ENCODE results near the gene TSPAN18. TPM values are rescaled to one million over a fixed set of nuclear protein-coding genes. Genes with fewer than 3 reads are reported as not detected.

The TSPAN18 gene
- total RNA-seq, 2 donors from 2014 or later: 2.0 to 7.7 TPM

DNA sequence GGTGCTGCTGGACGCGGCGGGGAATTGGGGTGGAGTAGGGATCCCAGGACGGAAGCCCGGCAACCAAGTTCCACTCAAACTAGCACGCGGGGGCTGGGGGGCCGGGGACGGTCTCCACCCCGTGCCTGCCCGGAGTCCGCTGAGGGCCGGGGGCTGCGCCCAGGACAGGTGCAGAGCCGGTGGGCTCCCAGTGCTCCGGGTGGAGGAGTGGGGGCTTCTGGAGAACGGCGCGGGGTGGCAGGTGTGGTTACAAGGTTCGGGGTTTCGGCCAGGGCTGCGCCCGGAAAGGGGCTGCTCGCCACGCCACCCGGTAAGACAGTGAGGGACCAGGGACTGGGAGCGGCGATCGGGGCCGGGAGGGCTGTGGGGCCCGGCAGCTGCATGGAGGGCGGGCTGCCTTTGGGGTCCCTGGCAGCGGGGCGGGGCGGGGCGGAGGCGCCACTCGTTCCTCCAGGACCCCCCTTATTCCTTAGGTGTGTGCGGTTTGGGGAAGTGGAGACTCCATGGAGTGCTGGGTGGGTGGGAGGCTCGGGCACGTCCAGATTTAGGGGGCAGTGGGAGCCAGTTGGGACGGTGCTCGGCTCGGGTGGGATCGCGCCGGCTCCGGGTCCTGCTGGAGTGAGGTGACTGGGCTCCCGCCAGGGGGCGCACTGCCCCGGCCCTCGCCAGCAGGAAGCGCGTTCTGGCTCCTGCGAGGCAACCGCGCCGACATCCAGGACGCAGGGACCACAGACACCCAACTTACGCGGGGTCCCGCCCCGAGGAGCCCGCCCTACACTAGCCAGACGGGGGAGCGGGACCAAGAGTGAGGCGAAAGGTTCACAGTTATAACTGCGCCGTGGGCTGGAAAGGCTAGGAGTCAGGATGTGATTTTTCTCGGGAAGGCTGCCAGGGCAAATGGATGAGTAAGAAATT is 868 bp downstream of the TSPAN18 start:
- Histone ChIP-seq H3K9me3 (no peaks in the 10 kb centered on the region), H3K36me3 (no peaks in the 10 kb centered on the region), H3K27ac (no peak overlapping the region), H3K27me3 (replicated peaks; ENCODE audit: insufficient read depth) (no peaks in the 10 kb centered on the region), H3K4me1 (ENCODE audit: control insufficient read depth in 1 of 2, low read depth in 2 of 2) (peaks cover 5 to 24% of the 10 kb centered on the region in 2 donors), H3K4me3 (peak overlapping the region; percentile 86)
- peak; percentile 97 for TF ChIP-seq CTCF (IDR thresholded peaks at IDR 0.05)
- peak; percentile 30 for DNase-seq (ENCODE audit: low spot score)
- ATAC-seq (ENCODE audit: insufficient number of reproducible peaks, low FRiP score, low read depth): peak; percentile 40

DNA sequence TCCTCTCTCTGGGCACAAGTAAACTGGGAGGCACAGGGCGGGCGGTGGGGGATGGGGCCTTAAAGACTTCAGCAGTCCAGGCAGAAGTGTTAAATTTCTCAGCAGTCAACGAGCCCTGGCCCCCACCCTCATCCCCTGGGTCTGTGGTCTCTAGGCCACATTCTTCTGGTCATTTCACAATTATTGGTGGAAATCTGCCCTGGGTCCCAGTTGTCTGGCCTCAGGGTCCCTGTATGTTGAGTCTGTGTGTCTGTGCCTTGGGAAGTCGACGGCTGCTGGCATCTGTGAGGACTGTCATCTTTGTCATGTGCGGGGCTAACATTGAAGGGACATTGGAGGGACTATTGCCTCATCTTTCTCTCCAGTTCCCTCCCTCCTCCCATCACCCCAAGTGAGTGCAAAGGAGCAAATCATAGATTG is 1.7 kb downstream of the TSPAN18 start:
- no peak for DNase-seq (ENCODE audit: low spot score)
- Histone ChIP-seq H3K27me3 (replicated peaks; ENCODE audit: insufficient read depth) (no peaks in the 10 kb centered on the region), H3K27ac (no peak overlapping the region), H3K4me3 (peak overlapping the region; percentile 86), H3K9me3 (no peaks in the 10 kb centered on the region), H3K36me3 (no peaks in the 10 kb centered on the region), H3K4me1 (ENCODE audit: control insufficient read depth in 1 of 2, low read depth in 2 of 2) (peaks cover 5 to 24% of the 10 kb centered on the region in 2 donors)
- no peak for ATAC-seq (ENCODE audit: insufficient number of reproducible peaks, low FRiP score, low read depth)
- TF ChIP-seq CTCF (IDR thresholded peaks at IDR 0.05): no peak

DNA sequence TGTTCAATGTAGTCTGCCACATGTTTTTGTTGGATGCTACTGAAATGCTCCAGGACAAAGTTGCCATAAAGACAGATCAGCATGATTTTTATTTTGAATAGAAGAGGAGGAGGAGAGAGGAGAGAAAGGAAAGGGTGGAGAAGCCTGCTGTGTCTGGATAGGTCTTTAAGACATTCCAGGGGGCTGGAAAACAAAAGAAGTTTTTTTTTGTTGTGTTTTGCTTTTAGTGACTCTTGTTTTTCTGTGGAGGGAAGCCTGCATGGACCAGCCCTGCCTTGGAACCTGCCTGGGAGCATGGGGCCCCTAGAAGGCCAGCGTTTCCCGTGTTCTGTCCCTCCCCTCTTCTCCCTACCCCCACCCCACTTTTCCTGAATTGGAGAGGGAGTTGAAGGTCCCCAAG is 2.3 kb downstream of the TSPAN18 start:
- DNase-seq (ENCODE audit: low spot score): no peak
- no peak overlapping the region for H3K27ac ChIP-seq
- no peaks in the 10 kb centered on the region for H3K9me3 ChIP-seq
- H3K4me1 ChIP-seq (ENCODE audit: control insufficient read depth in 1 of 2, low read depth in 2 of 2): peaks cover 5 to 24% of the 10 kb centered on the region in 2 donors
- H3K27me3 ChIP-seq (replicated peaks; ENCODE audit: insufficient read depth): no peaks in the 10 kb centered on the region
- no peaks in the 10 kb centered on the region for H3K36me3 ChIP-seq
- ATAC-seq (ENCODE audit: insufficient number of reproducible peaks, low FRiP score, low read depth): no peak
- TF ChIP-seq CTCF (IDR thresholded peaks at IDR 0.05): no peak
- no peak overlapping the region for H3K4me3 ChIP-seq

DNA sequence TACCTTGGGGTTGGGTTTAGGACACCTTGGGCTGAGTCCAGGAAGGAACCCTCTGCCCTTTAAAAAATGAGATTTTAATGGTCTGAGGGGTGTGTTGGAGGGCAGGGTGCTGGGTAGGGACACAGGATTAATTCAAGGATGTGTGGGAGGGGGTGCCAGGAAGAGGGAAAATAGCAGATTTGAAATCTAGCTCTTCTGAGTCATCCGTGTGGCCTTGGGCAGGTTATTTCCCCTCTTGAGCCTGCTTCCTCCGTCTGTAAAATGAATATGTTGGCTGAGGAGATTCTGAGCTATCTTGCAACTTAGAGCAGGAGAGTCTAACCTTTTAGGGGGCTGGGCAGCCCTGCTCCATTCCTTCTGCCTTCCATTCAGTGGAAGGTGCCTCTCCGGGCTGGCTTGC is 3.0 kb downstream of the TSPAN18 start:
- DNase-seq (ENCODE audit: low spot score): no peak
- H3K4me1 ChIP-seq (ENCODE audit: control insufficient read depth in 1 of 2, low read depth in 2 of 2): peaks cover 5 to 29% of the 10 kb centered on the region in 2 donors
- H3K4me3 ChIP-seq: no peak overlapping the region
- no peaks in the 10 kb centered on the region for H3K36me3 ChIP-seq
- no peak for ATAC-seq (ENCODE audit: insufficient number of reproducible peaks, low FRiP score, low read depth)
- no peak for TF ChIP-seq CTCF (IDR thresholded peaks at IDR 0.05)
- H3K27ac ChIP-seq: no peak overlapping the region
- H3K27me3 ChIP-seq (replicated peaks; ENCODE audit: insufficient read depth): no peaks in the 10 kb centered on the region
- no peaks in the 10 kb centered on the region for H3K9me3 ChIP-seq

- H3K4me3 ChIP-seq: no peak overlapping the region
- DNase-seq (ENCODE audit: low spot score) (no peak), ATAC-seq (ENCODE audit: insufficient number of reproducible peaks, low FRiP score, low read depth) (no peak)
- no peaks in the 10 kb centered on the region for H3K9me3 ChIP-seq
- H3K4me1 ChIP-seq (ENCODE audit: control insufficient read depth in 1 of 2, low read depth in 2 of 2): peaks cover 5 to 36% of the 10 kb centered on the region in 2 donors
- no peaks in the 10 kb centered on the region for H3K27me3 ChIP-seq (replicated peaks; ENCODE audit: insufficient read depth)
- H3K27ac ChIP-seq: no peak overlapping the region
- TF ChIP-seq CTCF (IDR thresholded peaks at IDR 0.05): no peak
- no peaks in the 10 kb centered on the region for H3K36me3 ChIP-seq
These were observed 4.0 kb downstream of the TSPAN18 start for GRCh38 chr11:44730775-44731174.
